Kidney (tissue), 14 donors: ENCODE results near the gene CALML3. TPM values are rescaled to one million over a fixed set of nuclear protein-coding genes. Genes with fewer than 3 reads are reported as not detected.

Experiments used
- DNase-seq, 5 donors: peaks; one replicate each; pipeline ENCODE4 v3.0.0-alpha.2; 2013 to 2020
- FAIRE-seq: peaks from 2 replicates; lab custom pipeline; 2012; peaks lifted over from hg19 to GRCh38; lab: Jason Lieb, UNC
- H3K27ac ChIP-seq, 2 donors: one replicate each; pipeline ENCODE4 v1.7.0; 2013; ENCODE audit warnings: low read depth in 2 of 2, low read length in 2 of 2, inconsistent platforms in 1 of 2
- H3K27me3 ChIP-seq: one replicate; pipeline ENCODE4 v1.7.1; 2013; ENCODE audit warnings: low read length, inconsistent platforms; ENCODE audit not compliant: control insufficient read depth, insufficient read depth
- H3K36me3 ChIP-seq, 3 donors: one replicate each; pipeline versions ENCODE4 v1.7.0 to v1.7.1; 2013; ENCODE audit warnings: low read length in 3 of 3, control low read depth in 1 of 3, inconsistent platforms in 1 of 3; ENCODE audit not compliant: insufficient read depth in 3 of 3, control insufficient read depth in 2 of 3
- H3K4me1 ChIP-seq, 3 donors: one replicate each; pipeline versions ENCODE4 v1.7.0 to v1.7.1; 2013; ENCODE audit warnings: low read length in 3 of 3, inconsistent platforms in 1 of 3, low read depth in 1 of 3; ENCODE audit not compliant: control insufficient read depth in 2 of 3, insufficient read depth in 2 of 3
- H3K4me3 ChIP-seq, 3 donors: one replicate each; pipeline versions ENCODE4 v1.7.0 to v1.8.1; 2013; ENCODE audit warnings: low read length in 3 of 3, control low read depth in 1 of 3, inconsistent platforms in 1 of 3
- H3K9ac ChIP-seq, 3 donors: one replicate each; pipeline versions ENCODE4 v1.7.0 to v1.7.1; 2013; ENCODE audit warnings: low read length in 3 of 3, control low read depth in 1 of 3, inconsistent platforms in 1 of 3
- H3K9me3 ChIP-seq, 3 donors: one replicate each; pipeline versions ENCODE4 v1.7.0 to v1.7.1; 2013; ENCODE audit warnings: low read length in 3 of 3, control low read depth in 1 of 3, inconsistent platforms in 1 of 3; ENCODE audit not compliant: control insufficient read depth in 2 of 3, insufficient read depth in 1 of 3
- intact Hi-C: fragments of 100-400 bp; cut with DNase I; formaldehyde crosslinking; loops from one replicate; pipeline ENCODE4 v1.11.1; 2022
- polyA plus RNA-seq: library from polyadenylated mRNA; stranded (reverse); fragments of 350-450 nt; fragmentation: Illumina TruSeq; extraction: RNeasy Lipid Tissue Mini Kit (QIAGEN cat#74804); gene quantifications from one replicate; pipeline ENCODE4 v1.2.3, GENCODE V29; 2014; ENCODE audit warnings: low read depth, low replicate concordance; ENCODE audit not compliant: insufficient read depth
- total RNA-seq: library from RNA; stranded (reverse); fragmentation: NEBNext Ultra II Directional; extraction: Animal tissue kit (Norgen Biotek cat#: 25700); gene quantifications from one replicate; pipeline ENCODE4 v1.2.1, GENCODE V29; 2021
- TF ChIP-seq, protein P1 (sequence below): IDR thresholded peaks from 3 replicates; pipeline ENCODE4 v1.5.1; 2012; ENCODE audit warnings: mild to moderate bottlenecking, moderate library complexity, borderline replicate concordance; ENCODE audit not compliant: insufficient read depth; ENCODE audit errors: extremely low read depth
- donor health status: control.
- donor health status: control.
- donor health status: control.
- donor health status: control.
- donor health status: control.
- donor health status: DM: yes; HTN: yes; CAD: no.
- donor health status: Normal renal cell carcinoma (clear cell type).

The CALML3 gene
- total and polyA plus RNA-seq, 2 donors from 2014 or later, result 15.9 TPM; not detected in 1

DNA sequence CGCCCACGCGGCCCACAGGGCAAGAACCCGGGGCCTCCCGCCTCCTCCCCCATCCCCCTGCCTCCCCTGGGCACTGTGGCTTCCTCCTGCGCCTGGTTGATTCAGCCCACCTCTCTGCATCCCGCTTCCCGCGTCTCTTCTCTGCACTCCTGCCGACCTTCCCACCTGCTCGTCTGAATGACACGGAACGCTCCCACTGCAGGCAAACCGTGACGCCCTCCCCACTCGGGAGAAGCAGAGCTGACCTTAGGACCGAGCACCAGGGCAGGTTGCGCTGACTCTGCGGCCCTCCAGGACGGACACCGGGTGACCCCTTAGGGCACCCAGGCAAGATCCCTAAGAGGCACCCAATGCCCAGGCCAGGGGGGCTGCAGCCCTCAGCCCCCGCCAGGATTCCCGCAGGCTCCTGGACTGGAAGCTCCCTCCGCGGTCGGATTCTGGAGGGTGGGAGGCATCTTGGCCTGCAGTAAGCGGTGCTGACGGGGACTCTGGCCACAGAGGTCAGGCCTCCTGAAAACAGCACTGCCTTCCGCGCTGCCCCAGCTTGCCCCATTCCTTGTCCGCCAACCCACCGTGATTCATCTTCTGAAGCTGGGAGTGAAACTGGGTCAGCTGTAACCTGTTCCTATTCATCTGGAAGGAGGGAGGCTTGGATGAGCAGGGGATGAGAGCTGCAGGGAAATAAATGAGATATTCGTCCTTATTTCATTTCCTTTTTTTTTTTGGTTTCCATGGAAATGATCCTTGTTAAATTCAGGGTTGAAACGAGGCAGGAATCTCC, 990 bp downstream of the CALML3 start:
- Histone ChIP-seq H3K9ac (no peak overlapping the region), H3K4me3 (peak overlapping the region in 1 of 3 donors; percentile 43), H3K36me3 (no peaks in the 10 kb centered on the region), H3K27ac (no peak overlapping the region), H3K27me3 (no peaks in the 10 kb centered on the region), H3K9me3 (no peaks in the 10 kb centered on the region), H3K4me1 (peaks cover 0 to 3% (median 0%) of the 10 kb centered on the region in 3 donors)
- TF ChIP-seq, protein P1, sequence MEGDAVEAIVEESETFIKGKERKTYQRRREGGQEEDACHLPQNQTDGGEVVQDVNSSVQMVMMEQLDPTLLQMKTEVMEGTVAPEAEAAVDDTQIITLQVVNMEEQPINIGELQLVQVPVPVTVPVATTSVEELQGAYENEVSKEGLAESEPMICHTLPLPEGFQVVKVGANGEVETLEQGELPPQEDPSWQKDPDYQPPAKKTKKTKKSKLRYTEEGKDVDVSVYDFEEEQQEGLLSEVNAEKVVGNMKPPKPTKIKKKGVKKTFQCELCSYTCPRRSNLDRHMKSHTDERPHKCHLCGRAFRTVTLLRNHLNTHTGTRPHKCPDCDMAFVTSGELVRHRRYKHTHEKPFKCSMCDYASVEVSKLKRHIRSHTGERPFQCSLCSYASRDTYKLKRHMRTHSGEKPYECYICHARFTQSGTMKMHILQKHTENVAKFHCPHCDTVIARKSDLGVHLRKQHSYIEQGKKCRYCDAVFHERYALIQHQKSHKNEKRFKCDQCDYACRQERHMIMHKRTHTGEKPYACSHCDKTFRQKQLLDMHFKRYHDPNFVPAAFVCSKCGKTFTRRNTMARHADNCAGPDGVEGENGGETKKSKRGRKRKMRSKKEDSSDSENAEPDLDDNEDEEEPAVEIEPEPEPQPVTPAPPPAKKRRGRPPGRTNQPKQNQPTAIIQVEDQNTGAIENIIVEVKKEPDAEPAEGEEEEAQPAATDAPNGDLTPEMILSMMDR, result no peak
- intact Hi-C loops, result no loop called here
- peak in 1 of 5 donors; percentile 49 for DNase-seq
- no peak for FAIRE-seq

GRCh38 chr10:5526691-5527331, 2.0 kb downstream of the CALML3 start:
- FAIRE-seq (no peak), DNase-seq (peak in 1 of 5 donors; percentile 29)
- no peaks in the 10 kb centered on the region for H3K27me3 ChIP-seq
- H3K9ac ChIP-seq, result no peak overlapping the region
- no peak overlapping the region for H3K4me3 ChIP-seq
- H3K27ac ChIP-seq, result no peak overlapping the region
- no peaks in the 10 kb centered on the region for H3K36me3 ChIP-seq
- TF ChIP-seq, protein P1, result no peak
- H3K9me3 ChIP-seq, result no peaks in the 10 kb centered on the region
- intact Hi-C loops, result no loop called here
- H3K4me1 ChIP-seq, result peaks cover 0 to 3% (median 0%) of the 10 kb centered on the region in 3 donors

- H3K27me3 ChIP-seq, result no peaks in the 10 kb centered on the region
- TF ChIP-seq, protein P1, result no peak
- no peaks in the 10 kb centered on the region for H3K9me3 ChIP-seq
- no peaks in the 10 kb centered on the region for H3K36me3 ChIP-seq
- intact Hi-C loops, result no loop called here
- H3K9ac ChIP-seq, result no peak overlapping the region
- H3K4me3 ChIP-seq, result no peak overlapping the region
- DNase-seq (peak in 1 of 5 donors; percentile 34), FAIRE-seq (no peak)
- peaks cover 0 to 3% (median 0%) of the 10 kb centered on the region in 3 donors for H3K4me1 ChIP-seq
- H3K27ac ChIP-seq, result no peak overlapping the region
Measured at GRCh38 chr10:5527332-5528200, 2.8 kb downstream of the CALML3 start.
